Suprapubic skin (tissue), 3 donors: ENCODE measurements around the gene SPARC.

Experiments used
- EP300 ChIP-seq: sonication (generic); formaldehyde crosslinking; IDR thresholded peaks from one replicate; pipeline ENCODE4 v1.6.1; 2017; ENCODE audit warnings: antibody characterized with exemption
- POLR2A ChIP-seq, 2 donors: fragments of 450-650 bp; IDR thresholded peaks; one replicate each; pipeline ENCODE4 v1.6.1; 2017; ENCODE audit warnings: antibody characterized with exemption in 2 of 2, mild to moderate bottlenecking in 2 of 2, moderate library complexity in 2 of 2
- TF ChIP-seq, protein P1 (sequence below), 2 donors: fragments of 200-600 bp in 1 of 2; fragments of 450-650 bp in 1 of 2; sonication (generic) in 1 of 2; IDR thresholded peaks; one replicate each; pipeline ENCODE4 v1.5.1; 2016 to 2019; ENCODE audit warnings: antibody characterized with exemption in 2 of 2, mild to moderate bottlenecking in 1 of 2, moderate library complexity in 1 of 2

DNA sequence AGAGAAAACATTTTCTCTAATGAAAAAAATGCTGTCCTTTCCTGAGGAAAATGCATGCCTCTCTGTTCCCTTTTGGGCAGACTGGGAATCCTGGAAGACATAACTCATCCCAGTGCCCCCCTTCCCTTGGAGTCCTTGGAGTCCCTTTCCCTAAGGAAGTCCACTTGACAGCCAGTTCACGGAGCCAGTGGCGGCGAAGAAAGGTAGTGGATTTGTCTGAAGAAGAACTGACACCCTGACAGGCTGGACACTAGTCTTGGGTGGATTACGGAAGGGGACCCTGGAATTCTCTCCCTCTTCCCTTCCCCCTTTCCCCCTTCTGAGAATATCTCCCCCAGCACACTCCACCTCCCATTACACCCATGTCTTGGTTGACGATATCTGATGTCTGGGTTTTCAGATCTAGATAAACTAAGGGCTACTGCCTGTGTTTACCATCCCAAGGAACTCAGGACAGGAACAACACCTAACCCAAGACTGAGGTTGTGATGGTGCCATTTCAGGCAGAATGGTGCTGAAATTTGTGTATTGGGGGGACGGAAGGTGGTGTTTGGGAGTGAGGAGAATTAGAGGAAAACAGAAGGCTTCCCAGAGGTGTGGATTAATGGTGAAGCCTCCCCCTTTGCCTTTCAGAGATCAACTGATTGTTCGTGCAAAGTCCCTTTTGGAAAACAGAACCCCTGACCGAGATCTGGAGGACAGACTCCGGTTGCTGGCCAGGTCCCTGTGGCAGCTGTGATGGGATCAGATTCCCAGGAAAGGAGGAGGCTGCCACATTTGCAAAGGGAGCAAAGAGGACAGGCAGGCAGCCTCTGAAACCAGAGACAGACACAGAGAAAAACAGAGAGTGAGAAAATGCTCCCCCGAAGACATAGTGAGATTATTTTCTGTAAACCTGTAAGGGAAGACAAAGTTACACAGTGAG is 704 bp downstream of the SPARC start:
- TF ChIP-seq POLR2A (IDR thresholded peaks at IDR 0.05), result no peak
- TF ChIP-seq, protein P1, sequence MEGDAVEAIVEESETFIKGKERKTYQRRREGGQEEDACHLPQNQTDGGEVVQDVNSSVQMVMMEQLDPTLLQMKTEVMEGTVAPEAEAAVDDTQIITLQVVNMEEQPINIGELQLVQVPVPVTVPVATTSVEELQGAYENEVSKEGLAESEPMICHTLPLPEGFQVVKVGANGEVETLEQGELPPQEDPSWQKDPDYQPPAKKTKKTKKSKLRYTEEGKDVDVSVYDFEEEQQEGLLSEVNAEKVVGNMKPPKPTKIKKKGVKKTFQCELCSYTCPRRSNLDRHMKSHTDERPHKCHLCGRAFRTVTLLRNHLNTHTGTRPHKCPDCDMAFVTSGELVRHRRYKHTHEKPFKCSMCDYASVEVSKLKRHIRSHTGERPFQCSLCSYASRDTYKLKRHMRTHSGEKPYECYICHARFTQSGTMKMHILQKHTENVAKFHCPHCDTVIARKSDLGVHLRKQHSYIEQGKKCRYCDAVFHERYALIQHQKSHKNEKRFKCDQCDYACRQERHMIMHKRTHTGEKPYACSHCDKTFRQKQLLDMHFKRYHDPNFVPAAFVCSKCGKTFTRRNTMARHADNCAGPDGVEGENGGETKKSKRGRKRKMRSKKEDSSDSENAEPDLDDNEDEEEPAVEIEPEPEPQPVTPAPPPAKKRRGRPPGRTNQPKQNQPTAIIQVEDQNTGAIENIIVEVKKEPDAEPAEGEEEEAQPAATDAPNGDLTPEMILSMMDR (IDR thresholded peaks at IDR 0.05), result no peak
- TF ChIP-seq EP300, result no peak
